Stimulated activated CD8-positive, alpha-beta memory T cell treated with anti-CD3 and anti-CD28 coated beads, Interleukin-15, amount 100 ng/mL, for 48 hours (primary cell): Measurements from ENCODE around the gene PEAK1.

Experiments used
- DNase-seq, 2 donors: peaks; one replicate each; pipeline ENCODE4 v3.0.0-alpha.2; 2020; ENCODE audit warnings: low read depth in 2 of 2

Gene PEAK1

GRCh38 chr15:77398927-77399326, 21.0 kb downstream of the PEAK1 start:
- no peak for DNase-seq

DNA sequence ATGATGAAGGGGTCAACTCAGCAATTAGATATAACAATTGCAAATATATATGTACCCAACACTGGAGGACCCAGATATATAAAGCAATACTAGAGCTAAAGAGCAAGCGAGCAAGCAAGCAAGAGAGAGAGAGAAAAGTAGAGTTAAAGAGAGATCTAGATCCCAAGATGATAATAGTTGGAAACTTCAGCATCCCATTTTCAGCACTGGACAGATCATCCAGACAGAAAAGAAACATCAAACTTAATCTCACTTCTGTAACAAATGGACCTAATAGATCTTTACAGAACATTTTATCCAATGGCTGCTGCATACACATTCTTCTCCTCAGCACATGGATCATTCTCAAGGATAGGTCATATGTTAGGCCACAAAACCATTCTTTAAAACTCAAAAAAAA, 23.2 kb downstream of the PEAK1 start:
- no peak for DNase-seq

GRCh38 chr15:77395013-77395774, 24.7 kb downstream of the PEAK1 start:
- no peak for DNase-seq

DNA sequence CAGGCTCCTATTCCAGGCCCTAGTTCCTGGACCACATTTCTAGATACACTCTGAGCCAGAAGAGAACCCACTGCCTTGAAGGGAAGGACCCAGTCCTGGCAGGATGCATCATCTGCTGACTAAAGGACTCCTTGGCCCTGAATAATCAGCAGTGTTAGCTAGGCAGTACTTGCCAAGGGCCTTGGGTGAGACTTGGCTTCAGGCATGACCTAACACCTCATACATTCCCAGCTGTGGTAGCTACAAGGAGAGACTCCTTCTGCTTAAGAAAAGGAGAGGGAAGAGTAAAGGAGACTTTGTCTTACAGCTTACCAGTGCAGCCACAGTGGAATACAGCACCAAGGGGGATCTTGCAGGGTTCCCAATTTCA, 26.4 kb downstream of the PEAK1 start:
- DNase-seq = no peak

DNA sequence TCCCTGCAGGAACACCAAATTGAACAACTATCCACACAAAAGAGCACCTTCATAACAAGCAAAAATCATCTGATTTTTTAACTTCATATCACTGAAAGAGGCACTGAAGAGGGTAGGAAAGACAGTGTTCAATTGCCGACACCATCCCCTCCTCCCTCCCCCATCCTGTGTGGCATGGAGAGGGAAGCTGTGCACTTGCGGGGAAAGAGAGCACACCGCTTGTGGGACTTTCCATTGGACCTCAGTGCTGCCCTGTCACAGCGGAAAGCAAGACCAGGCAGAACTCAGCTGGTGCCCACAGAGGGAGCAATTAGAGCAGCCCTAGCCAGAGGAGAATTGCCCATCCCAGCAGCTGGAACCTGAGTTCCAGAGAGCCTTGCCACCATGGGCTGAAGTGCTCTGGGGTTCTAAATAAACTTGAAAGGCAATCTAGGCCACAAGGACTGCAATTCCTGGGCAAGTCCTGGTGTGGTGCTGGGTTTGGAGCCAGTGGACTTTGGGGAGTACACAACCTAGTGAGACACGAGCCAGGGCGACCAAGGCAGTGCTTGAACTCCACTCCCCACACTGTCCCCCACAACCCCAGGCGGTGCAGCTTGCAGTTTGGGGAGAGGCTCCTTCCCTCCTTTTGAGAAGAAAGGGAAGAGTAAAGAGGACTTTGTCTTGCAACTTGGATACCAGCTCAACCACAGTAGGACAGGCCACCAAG, 27.0 kb downstream of the PEAK1 start:
- DNase-seq = no peak

DNA sequence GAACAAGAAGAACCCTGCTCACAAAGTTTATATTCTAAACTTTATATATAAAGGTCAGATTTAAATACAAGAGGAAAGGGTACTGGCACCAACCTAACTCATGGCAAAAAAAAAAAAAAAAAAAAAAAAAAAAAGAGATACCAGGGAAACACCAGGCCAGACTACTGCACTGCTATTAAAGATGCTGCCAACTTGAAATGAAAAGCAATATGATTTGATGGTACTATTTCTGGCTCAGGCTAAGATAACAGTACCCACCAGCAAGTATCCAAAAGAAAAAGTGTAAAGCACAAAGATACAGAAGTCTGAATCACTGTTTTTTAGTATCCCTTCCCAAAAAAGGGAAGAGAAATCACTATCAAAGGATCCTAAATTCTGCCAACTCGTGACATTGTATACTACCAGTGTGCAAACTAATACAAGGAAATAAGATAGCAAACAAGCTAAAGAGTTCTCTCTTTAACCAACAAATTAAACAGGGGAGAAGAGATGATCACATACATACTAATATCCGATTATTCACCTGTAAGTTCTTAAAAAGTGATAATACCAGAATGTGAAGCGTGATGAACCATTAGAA, 28.4 kb downstream of the PEAK1 start:
- no peak for DNase-seq

- no peak for DNase-seq
Measured at GRCh38 chr15:77387365-77388105, 32.4 kb downstream of the PEAK1 start.

- no peak for DNase-seq
Measured at GRCh38 chr15:77386626-77387025, 33.3 kb downstream of the PEAK1 start.

DNA sequence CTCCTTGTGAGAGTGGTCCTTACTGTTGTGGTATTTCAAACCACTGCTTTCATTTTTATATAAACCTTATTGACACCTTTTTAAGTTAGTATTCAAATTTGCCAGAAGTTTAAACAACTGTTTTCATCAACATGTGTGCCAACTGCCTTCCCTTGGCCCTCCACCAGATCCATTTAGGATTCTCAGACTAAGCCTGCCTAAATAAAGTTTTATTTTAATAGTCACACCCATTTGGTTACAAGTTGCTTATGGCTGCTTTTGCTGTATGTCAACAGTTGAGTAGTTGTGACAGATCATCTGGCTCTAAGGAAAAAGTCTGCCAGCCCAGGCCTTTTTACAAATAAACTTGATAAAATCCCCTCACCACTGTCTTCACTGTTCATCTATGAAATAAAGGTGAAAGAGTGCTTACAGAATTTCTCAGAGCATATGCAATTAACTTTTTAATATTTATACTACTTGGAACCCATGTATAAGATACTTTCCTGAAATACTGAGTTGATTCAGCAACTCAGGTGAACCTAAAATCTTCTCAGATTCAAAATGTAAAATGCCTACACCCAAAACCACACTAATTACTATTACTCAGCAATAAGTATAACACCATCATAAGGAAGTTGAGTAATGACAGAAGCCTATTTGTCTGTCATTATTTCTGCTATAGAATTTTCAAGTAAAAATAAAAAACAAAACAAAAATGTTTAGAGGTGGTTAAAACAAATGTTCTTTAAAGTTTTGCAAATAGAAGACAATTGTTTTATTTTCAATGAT, 35.1 kb downstream of the PEAK1 start:
- DNase-seq = no peak

DNA sequence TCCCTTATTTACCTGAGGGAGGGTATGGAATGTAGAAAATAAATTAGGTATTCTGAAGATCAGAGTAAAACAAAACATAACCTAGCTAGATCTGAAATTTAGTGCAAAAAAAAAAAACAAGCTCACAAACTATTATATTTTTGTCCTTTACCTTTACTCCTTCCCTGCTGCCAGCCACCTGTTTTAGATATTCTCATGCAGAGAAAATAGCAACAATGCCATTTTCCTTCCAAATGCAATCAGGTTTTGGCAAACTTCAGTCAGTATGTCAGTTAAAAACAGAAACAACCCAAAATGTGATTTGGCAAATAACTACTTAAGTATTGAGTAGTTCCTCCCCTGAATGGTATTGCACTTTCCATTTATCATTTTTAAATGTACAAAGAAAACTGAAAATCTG, 35.8 kb downstream of the PEAK1 start:
- no peak for DNase-seq

GRCh38 chr15:77380033-77380432, 39.9 kb downstream of the PEAK1 start:
- DNase-seq = no peak

- no peak for DNase-seq
Measured at GRCh38 chr15:77376770-77377169, 43.1 kb downstream of the PEAK1 start.

- DNase-seq = no peak
Measured at GRCh38 chr15:77375133-77375532, 44.8 kb downstream of the PEAK1 start.

DNA sequence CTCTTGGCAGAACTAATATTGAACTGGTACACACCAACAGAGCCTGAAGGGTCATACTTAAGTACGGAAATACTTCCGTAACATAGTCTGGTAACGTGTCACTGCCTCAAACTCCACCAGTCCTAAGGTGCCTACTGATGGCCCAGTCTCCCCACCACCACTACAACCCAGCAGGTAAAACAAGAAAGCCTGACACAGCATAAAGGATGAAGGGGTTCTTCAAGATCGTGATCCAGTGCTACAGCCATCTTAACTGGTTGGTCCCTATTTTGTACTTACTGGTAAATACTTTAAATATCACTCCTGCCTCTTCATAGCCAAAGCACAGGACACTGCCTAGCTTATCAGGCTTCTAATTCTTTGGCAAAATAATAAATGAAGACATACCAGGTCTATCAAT, 46.5 kb downstream of the PEAK1 start:
- DNase-seq = no peak

DNA sequence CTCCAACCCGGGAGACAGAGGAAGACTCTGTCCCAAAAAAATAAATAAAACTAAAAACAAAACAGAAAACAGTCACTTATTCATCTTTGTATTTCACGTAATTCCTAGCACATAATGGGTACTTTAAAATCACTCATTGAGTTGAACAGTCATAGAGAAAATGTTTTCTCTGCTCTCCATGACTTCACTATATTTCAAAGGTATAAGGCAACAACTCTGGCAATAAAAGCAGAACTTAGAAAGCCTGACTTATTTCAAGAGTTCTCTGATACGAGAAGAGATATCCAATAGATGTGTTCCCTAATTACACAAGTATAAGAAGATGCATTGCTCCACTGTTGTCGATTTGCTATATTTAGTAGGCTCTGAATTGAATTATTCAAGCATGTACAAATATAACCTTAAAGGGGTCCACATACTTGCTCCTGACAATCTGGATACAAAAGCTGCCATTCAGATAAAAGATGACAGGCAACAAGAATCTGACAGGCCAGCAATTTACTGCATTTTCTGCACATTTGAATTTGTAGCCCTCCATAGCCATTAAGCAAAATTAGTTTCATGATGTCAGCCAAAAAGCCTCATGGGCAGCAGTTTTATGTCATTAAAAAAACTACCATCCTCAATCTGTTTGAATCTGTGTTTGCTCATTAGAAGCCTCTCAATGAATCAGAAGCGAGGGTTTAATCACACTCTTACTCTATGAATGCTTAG, 47.9 kb downstream of the PEAK1 start:
- no peak for DNase-seq

DNA sequence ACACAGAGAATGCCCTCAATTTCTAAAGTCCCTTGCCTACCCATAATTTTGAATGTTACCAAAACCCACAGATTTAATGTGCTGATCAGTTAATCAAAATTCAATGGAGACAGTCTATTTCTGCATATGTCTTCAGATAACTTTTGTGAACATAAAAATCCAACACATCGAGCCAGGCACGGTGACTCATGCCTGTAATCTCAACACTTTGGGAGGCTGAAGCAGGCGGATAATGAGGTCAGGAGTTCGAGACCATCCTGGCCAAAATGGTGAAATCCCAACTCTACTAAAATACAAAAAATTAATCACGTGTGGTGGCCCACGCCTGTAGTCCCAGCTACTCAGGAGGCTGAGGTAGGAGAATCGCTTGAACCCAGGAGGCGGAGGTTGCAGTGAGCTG, 49.3 kb downstream of the PEAK1 start:
- no peak for DNase-seq

DNA sequence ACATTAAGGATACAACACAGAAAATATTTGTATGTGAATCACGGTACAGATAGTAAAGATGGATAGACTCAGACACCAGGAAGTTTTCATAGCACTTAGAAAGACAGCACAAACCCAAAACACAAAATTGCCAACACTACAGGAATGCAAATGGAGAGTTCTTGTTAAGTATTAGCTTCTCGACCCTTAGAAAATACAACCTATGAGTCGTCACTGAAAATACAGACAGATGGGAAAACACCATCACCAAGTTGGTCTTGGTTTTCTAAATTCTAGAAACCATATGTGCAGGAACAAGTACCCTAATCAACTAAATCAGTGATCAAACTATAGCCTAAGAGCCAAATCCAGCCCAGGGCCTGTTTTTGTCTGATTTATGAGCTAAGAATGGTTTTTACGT, 50.7 kb downstream of the PEAK1 start:
- no peak for DNase-seq

DNA sequence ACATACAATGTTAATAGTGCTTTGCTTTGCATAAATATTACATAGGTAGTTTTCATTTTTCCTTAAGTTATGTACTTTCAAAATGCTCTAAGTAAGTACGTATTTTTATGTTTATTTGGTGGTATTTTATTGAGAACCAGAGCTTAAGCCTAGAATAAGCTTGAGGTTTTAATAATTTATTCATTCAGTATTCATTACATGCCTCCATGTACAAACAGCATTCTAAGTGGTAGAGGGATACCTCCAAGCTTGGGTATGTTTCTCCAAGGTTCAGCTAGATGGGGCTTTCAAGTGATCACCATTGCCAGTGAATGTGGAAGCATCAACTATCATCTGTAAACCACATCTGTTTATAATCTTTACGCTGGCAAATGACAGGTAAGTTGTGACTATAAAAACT, 52.3 kb downstream of the PEAK1 start:
- no peak for DNase-seq

GRCh38 chr15:77361456-77361855, 58.4 kb downstream of the PEAK1 start:
- DNase-seq = no peak

DNA sequence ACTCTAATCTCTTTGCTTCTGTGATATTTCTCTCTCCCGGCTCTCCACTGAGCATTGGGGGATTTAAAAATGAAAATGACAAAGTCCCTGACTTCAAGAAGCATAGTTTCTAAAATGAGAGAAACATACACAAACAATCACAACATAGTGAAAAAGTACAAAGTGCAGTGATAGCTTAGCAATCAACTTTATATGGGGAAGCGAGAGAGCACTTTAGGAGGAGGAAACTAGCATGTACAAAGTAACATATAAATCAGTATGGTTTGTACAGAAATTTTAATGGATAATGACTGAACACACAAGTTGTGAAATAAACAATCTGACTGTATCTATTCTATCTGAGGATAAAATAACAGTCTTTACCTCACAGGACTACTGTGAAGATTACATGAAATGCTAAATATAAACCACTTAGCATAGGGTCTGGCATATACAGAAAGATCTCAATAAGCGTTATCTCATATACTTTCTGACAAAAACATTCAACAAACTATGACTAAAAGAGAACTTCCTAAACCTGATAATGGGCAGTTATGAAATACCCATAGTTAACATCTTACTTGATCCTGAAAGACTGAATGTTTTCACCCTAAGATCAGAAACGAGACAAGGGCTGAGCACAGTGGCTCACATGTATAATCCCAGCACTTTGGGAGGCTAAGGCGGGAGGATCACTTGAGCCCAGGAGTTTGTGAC, 61.2 kb downstream of the PEAK1 start:
- DNase-seq = no peak
